ENCODE measurements around the gene AUP1.

GRCh38 chr2:74524955-74525716, 4.4 kb downstream of the AUP1 start:
- TF ChIP-seq CTCF (IDR thresholded peaks at IDR 0.05) (no peak), EP300 (IDR thresholded peaks at IDR 0.05) (no peak), POLR2AphosphoS5 (IDR thresholded peaks at IDR 0.05) (no peak), POLR2A (IDR thresholded peaks at IDR 0.05) (no peak)
